H1 (cell line): ENCODE data around the gene FBXL16. TPM values are rescaled to one million over a fixed set of nuclear protein-coding genes. Genes with fewer than 3 reads are reported as not detected.

Experiments
- CTCF ChIA-PET: fragments of 300-600 bp; sonication (Branson Sonifier 250); formaldehyde crosslinking; loops from one replicate; lab custom pipeline; 2021; ENCODE audit not compliant: partially characterized antibody; lab: Charles Lee
- POLR2A ChIA-PET: fragments of 300-600 bp; sonication (Branson Sonifier 250); formaldehyde crosslinking; loops from one replicate; lab custom pipeline; 2021; ENCODE audit warnings: inconsistent platforms; ENCODE audit not compliant: partially characterized antibody; lab: Charles Lee
- DNase-seq, 2 experiments: peaks; one replicate each; pipeline versions ENCODE4 v3.0.0 to v3.0.0-alpha.2; 2010 to 2022; ENCODE audit warnings: low spot score in 2 of 2, low read depth in 1 of 2, mixed read lengths in 1 of 2
- FAIRE-seq: peaks from 2 replicates; lab custom pipeline; 2011; peaks lifted over from hg19 to GRCh38; lab: Jason Lieb, UNC
- H2AFZ ChIP-seq: 2 replicates; pipeline ENCODE4 v1.8.1; 2012; ENCODE audit warnings: low read length, inconsistent platforms
- H2AK5ac ChIP-seq: 2 replicates; pipeline ENCODE4 v1.6.1; 2013; ENCODE audit warnings: low read depth, low read length
- H2BK120ac ChIP-seq: replicated peaks from 2 replicates; pipeline ENCODE3; 2013; ENCODE audit warnings: low read depth, low read length, inconsistent platforms
- H2BK12ac ChIP-seq: 2 replicates; pipeline ENCODE4 v1.6.1; 2013; ENCODE audit warnings: low read depth, low read length
- H2BK15ac ChIP-seq: 2 replicates; pipeline ENCODE4 v1.6.1; 2013; ENCODE audit warnings: low read length
- H2BK20ac ChIP-seq: 2 replicates; pipeline ENCODE4 v1.6.1; 2013; ENCODE audit warnings: low read length
- H2BK5ac ChIP-seq: 2 replicates; pipeline ENCODE4 v1.6.1; 2013; ENCODE audit warnings: low read depth, low read length
- H3K14ac ChIP-seq: 2 replicates; pipeline ENCODE4 v1.6.1; 2013; ENCODE audit warnings: inconsistent platforms; ENCODE audit not compliant: insufficient read length
- H3K18ac ChIP-seq: 2 replicates; pipeline ENCODE4 v1.6.1; 2013; ENCODE audit warnings: low read length; ENCODE audit errors: extremely low read depth
- H3K23ac ChIP-seq: 2 replicates; pipeline ENCODE4 v1.6.1; 2013; ENCODE audit warnings: inconsistent platforms; ENCODE audit not compliant: insufficient read length
- H3K23me2 ChIP-seq: 2 replicates; pipeline ENCODE4 v1.6.1; 2013; ENCODE audit warnings: low read depth, low read length
- H3K27ac ChIP-seq: 2 replicates; pipeline ENCODE4 v1.6.1; 2011; ENCODE audit warnings: low read depth, low read length, inconsistent platforms
- H3K27me3 ChIP-seq, 4 experiments: replicated peaks in 1 of 4; 1 replicate in 1 of 4; 2 replicates in 3 of 4; pipeline versions ENCODE4 v1.6.1 to v1.8.1; 2011 to 2013; ENCODE audit warnings: low read length in 3 of 4, mild to moderate bottlenecking in 3 of 4, inconsistent platforms in 2 of 4, mixed read lengths in 2 of 4, moderate library complexity in 1 of 4; ENCODE audit not compliant: control insufficient read depth in 3 of 4, insufficient read depth in 3 of 4; ENCODE audit errors: extremely low read depth in 1 of 4
- H3K36me3 ChIP-seq, 4 experiments: 2 replicates each; pipeline versions ENCODE4 v1.6.1 to v1.8.1; 2011 to 2013; ENCODE audit warnings: mild to moderate bottlenecking in 4 of 4, low read length in 3 of 4, moderate library complexity in 2 of 4, control low read depth in 1 of 4, inconsistent platforms in 1 of 4; ENCODE audit not compliant: insufficient read depth in 4 of 4, control insufficient read depth in 2 of 4
- H3K4ac ChIP-seq: replicated peaks from 2 replicates; pipeline ENCODE3; 2013; ENCODE audit warnings: low read length, low read depth, mixed read lengths, inconsistent platforms; ENCODE audit not compliant: insufficient read length
- H3K4me1 ChIP-seq, 4 experiments: replicated peaks in 1 of 4; 1 replicate in 1 of 4; 2 replicates in 3 of 4; pipeline versions ENCODE4 v1.6.1 to v1.8.1; 2011 to 2013; ENCODE audit warnings: low read length in 3 of 4, inconsistent platforms in 2 of 4, mixed read lengths in 1 of 4; ENCODE audit not compliant: insufficient read depth in 4 of 4, control insufficient read depth in 3 of 4
- H3K4me2 ChIP-seq, 2 experiments: 2 replicates each; pipeline versions ENCODE4 v1.6.1 to v1.8.1; 2011 to 2013; ENCODE audit warnings: low read depth in 2 of 2, low read length in 2 of 2, control low read depth in 1 of 2, inconsistent platforms in 1 of 2, mild to moderate bottlenecking in 1 of 2; ENCODE audit not compliant: insufficient read depth in 1 of 2
- H3K4me3 ChIP-seq, 4 experiments: fragments of 200-600, 300-600 bp in 1 of 4; sonication (generic), shearing (Covaris generic), sonication (Bioruptor Twin) in 1 of 4; 2 replicates each; pipeline versions ENCODE4 v1.5.1 to v1.8.1; 2011 to 2016; ENCODE audit warnings: low read length in 4 of 4, low read depth in 3 of 4, control low read depth in 2 of 4, inconsistent platforms in 2 of 4, mild to moderate bottlenecking in 2 of 4, mixed read lengths in 1 of 4, moderate library complexity in 1 of 4; ENCODE audit not compliant: insufficient read depth in 2 of 4; ENCODE audit errors: extremely low read depth in 1 of 4
- H3K56ac ChIP-seq: replicated peaks from 2 replicates; pipeline ENCODE3; 2013; ENCODE audit warnings: low read depth, mild to moderate bottlenecking, mixed read lengths, low read length, inconsistent platforms; ENCODE audit not compliant: insufficient read length
- H3K79me1 ChIP-seq: 2 replicates; pipeline ENCODE4 v1.6.1; 2013; ENCODE audit warnings: low read depth, low read length, control low read depth
- H3K79me2 ChIP-seq, 2 experiments: 2 replicates each; pipeline versions ENCODE4 v1.6.1 to v1.8.1; 2012 to 2013; ENCODE audit warnings: low read length in 2 of 2, mild to moderate bottlenecking in 2 of 2, inconsistent platforms in 1 of 2; ENCODE audit not compliant: insufficient read depth in 2 of 2, control insufficient read depth in 1 of 2
- H3K9ac ChIP-seq, 4 experiments: replicated peaks in 1 of 4; 1 replicate in 1 of 4; 2 replicates in 3 of 4; pipeline versions ENCODE4 v1.6.1 to v1.8.1; 2011 to 2013; ENCODE audit warnings: low read depth in 3 of 4, low read length in 3 of 4, control low read depth in 2 of 4, mild to moderate bottlenecking in 2 of 4, moderate library complexity in 2 of 4, inconsistent platforms in 1 of 4; ENCODE audit errors: extremely low read depth in 1 of 4
- H3K9me3 ChIP-seq, 2 experiments: 2 replicates each; pipeline versions ENCODE4 v1.6.1 to v1.8.1; 2012 to 2013; ENCODE audit warnings: mild to moderate bottlenecking in 2 of 2, moderate library complexity in 2 of 2, control low read depth in 1 of 2, inconsistent platforms in 1 of 2, low read depth in 1 of 2, low read length in 1 of 2, mixed read lengths in 1 of 2; ENCODE audit not compliant: insufficient read depth in 2 of 2
- H4K20me1 ChIP-seq, 2 experiments: replicated peaks in 1 of 2; 2 replicates each; pipeline versions ENCODE3 to v1.8.1; 2011 to 2013; ENCODE audit warnings: inconsistent platforms in 2 of 2, low read length in 2 of 2, mild to moderate bottlenecking in 1 of 2; ENCODE audit not compliant: insufficient read depth in 2 of 2, control insufficient read depth in 1 of 2
- H4K5ac ChIP-seq: 2 replicates; pipeline ENCODE4 v1.6.1; 2013; ENCODE audit warnings: low read length, low read depth, mixed read lengths, inconsistent platforms; ENCODE audit not compliant: insufficient read length
- H4K8ac ChIP-seq: 2 replicates; pipeline ENCODE4 v1.8.0; 2013; ENCODE audit warnings: mild to moderate bottlenecking, moderate library complexity, low read length, inconsistent platforms; ENCODE audit not compliant: insufficient read depth; ENCODE audit errors: extremely low read depth
- H4K91ac ChIP-seq: replicated peaks from 2 replicates; pipeline ENCODE3; 2013; ENCODE audit warnings: low read length, mixed read lengths, inconsistent platforms; ENCODE audit not compliant: insufficient read length
- BACH1 ChIP-seq: IDR thresholded peaks from 2 replicates; pipeline ENCODE4 v1.6.1; 2012; ENCODE audit warnings: low read length, improper control_type of control experiment
- EZH2 ChIP-seq: fragments of 200-600 bp; sonication (generic); IDR thresholded peaks from 2 replicates; pipeline ENCODE4 v1.7.1; 2012; ENCODE audit warnings: low read depth, mild to moderate bottlenecking, moderate library complexity, low read length, inconsistent platforms; ENCODE audit not compliant: severe bottlenecking
- RFX5 ChIP-seq: IDR thresholded peaks from 2 replicates; pipeline ENCODE4 v1.6.1; 2011; ENCODE audit warnings: low read depth, low read length, improper control_type of control experiment, borderline replicate concordance
- SAP30 ChIP-seq: fragments of 300-600 bp; sonication (generic); IDR thresholded peaks from 2 replicates; pipeline ENCODE4 v1.7.1; 2012; ENCODE audit warnings: low read length, moderate library complexity, mild to moderate bottlenecking, inconsistent platforms; ENCODE audit not compliant: insufficient read depth, insufficient replicate concordance
- SIN3A ChIP-seq, 2 experiments: IDR thresholded peaks in 1 of 2; conservative IDR thresholded peaks in 1 of 2; 2 replicates each; pipeline ENCODE4 v1.6.1; 2011 to 2012; ENCODE audit warnings: low read length in 2 of 2, improper control_type of control experiment in 1 of 2, low read depth in 1 of 2, mild to moderate bottlenecking in 1 of 2
- SP2 ChIP-seq: IDR thresholded peaks from 2 replicates; pipeline ENCODE4 v1.6.1; 2012; ENCODE audit warnings: mild to moderate bottlenecking, low read length, inconsistent platforms
- SP4 ChIP-seq: IDR thresholded peaks from 2 replicates; pipeline ENCODE4 v1.6.1; 2012; ENCODE audit warnings: low read length, inconsistent platforms
- SRF ChIP-seq: IDR thresholded peaks from 2 replicates; pipeline ENCODE4 v1.6.1; 2011; ENCODE audit warnings: mild to moderate bottlenecking, low read depth, low read length, moderate library complexity
- TAF7 ChIP-seq: optimal IDR thresholded peaks from 2 replicates; pipeline ENCODE3; 2011; ENCODE audit warnings: low read depth, mild to moderate bottlenecking, inconsistent platforms, low read length, moderate library complexity, borderline replicate concordance
- TBP ChIP-seq: IDR thresholded peaks from 2 replicates; pipeline ENCODE4 v1.6.1; 2011; ENCODE audit warnings: low read depth, low read length, improper control_type of control experiment
- WGBS, 2 experiments: shearing (Covaris generic) in 1 of 2; methylation state at CpG; one replicate each; pipeline versions ENCODE4 v1.1.6 to v1.1.7; 2013 to 2015; ENCODE audit warnings: low lambda C conversion rate in 2 of 2, mixed read lengths in 2 of 2, inconsistent platforms in 1 of 2, low coverage in 1 of 2, missing lambda C conversion rate in 1 of 2; ENCODE audit not compliant: insufficient replicate concordance in 2 of 2, insufficient coverage in 1 of 2, insufficient read length in 1 of 2; ENCODE audit errors: extremely low coverage in 1 of 2, missing lambda C conversion rate in 1 of 2; 5-methylcytosine and 5-hydroxymethylcytosine counted together
- polyA plus RNA-seq, 7 experiments: library from polyadenylated mRNA; depleted of rRNA in 3 of 7; stranded (reverse) in 5 of 7; unstranded in 2 of 7; fragments of >200 nt in 5 of 7; fragments of 200-250 nt in 2 of 7; gene quantifications; 1 replicate in 5 of 7; 2 replicates in 1 of 7; 4 replicates in 1 of 7; pipeline versions ENCODE4 v1.2.1 to v1.2.3, GENCODE V29; 2011 to 2013; ENCODE audit warnings: missing spikeins in 2 of 7, mixed read lengths in 2 of 7
- total RNA-seq: library from RNA; stranded (reverse); fragmentation: NEBNext Ultra II Directional; extraction: Animal tissue kit (Norgen Biotek cat#: 25700); gene quantifications from 2 replicates; pipeline ENCODE4 v1.2.1, GENCODE V29; 2021
- TF ChIP-seq, protein P1 (sequence below): IDR thresholded peaks from 2 replicates; pipeline ENCODE4 v1.6.1; 2012; ENCODE audit warnings: inconsistent platforms

Gene FBXL16
- total and polyA plus RNA-seq, 2 of the 8 experiments (the other 6 are each of a cell fraction or from before 2014, with no cell fraction given): 12.5 to 12.8 TPM

DNA sequence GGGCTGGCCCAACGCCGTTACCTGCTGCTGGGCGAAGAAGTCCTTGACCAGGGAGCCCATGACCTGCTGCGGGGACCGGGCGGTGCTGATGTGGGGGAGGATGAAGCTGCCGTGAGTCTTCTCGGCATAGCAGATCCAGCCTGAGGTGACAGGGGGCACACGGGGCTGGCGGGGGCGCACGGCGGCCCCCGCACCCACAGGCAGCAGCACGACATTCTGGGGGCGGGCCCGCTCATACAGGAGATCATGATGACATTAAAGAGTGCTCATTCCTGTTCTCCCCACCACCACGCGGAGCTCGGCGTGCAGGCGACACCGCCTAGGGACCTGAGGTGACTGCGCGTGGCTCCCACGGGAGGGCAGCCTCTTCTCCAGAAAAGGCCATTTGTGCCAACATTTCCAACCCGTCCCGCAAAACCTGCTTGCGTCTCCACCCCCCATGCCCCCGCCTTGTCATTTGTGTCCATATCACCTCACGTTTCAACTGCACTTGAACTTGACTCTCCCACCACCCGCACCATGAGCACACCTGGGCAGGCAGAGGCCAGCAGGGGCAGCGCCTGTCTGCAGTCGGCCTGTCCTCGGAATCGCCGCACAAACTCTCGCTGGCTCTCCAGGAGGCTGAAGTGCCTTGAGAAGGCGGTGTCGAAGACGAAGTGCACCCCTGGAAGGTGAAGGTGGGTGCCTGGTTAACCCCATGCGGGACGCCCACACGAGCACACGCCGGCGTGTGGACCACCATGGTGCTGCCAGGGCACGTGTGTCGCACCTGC is 28.8 kb upstream of the FBXL16 start:
- no peak overlapping the region for H3K9ac ChIP-seq
- peaks cover 2 to 11% of the 10 kb centered on the region in 2 experiments for H4K20me1 ChIP-seq
- no peak overlapping the region for H4K5ac ChIP-seq
- CTCF ChIA-PET: interaction anchor here (0.7 to 35.8 kb wide), 7 partner anchors 10 to 50 kb away, joined by 3 to 977 read pairs (median 14); partner anchors contain the start of genes ANTKMT, CCDC78, CHTF18 and FBXL16
- no peak overlapping the region for H3K4me2 ChIP-seq
- H3K27me3 ChIP-seq: no peaks in the 10 kb centered on the region
- peak overlapping the region; percentile 25; the same call in 1 of the 2 replicates for H4K8ac ChIP-seq
- H3K14ac ChIP-seq: no peak overlapping the region
- H4K91ac ChIP-seq: no peak overlapping the region
- no peaks in the 10 kb centered on the region for H3K9me3 ChIP-seq
- peaks cover 0 to 3% (median 2%) of the 10 kb centered on the region in 4 experiments; a peak in 2 of 8 replicates for H3K36me3 ChIP-seq
- H2BK120ac ChIP-seq: no peak overlapping the region
- no peak overlapping the region for H2AFZ ChIP-seq
- no peak overlapping the region for H3K4ac ChIP-seq
- no peak overlapping the region for H2BK20ac ChIP-seq
- no peak overlapping the region for H3K4me3 ChIP-seq
- H3K79me2 ChIP-seq: no peaks in the 10 kb centered on the region
- H3K23me2 ChIP-seq: no peaks in the 10 kb centered on the region
- H3K18ac ChIP-seq: no peak overlapping the region
- H2BK12ac ChIP-seq: no peak overlapping the region
- H3K56ac ChIP-seq: no peak overlapping the region
- no peaks in the 10 kb centered on the region for H3K79me1 ChIP-seq
- WGBS, 2 experiments: 95% methylated on average over 39 of the region's 49 CpGs; no CpG with 5 or more reads in 1 of the 2 experiments
- H3K27ac ChIP-seq: no peak overlapping the region
- H2BK15ac ChIP-seq: no peak overlapping the region
- H3K4me1 ChIP-seq: peaks cover 0 to 2% (median 0%) of the 10 kb centered on the region in 4 experiments; a peak in 2 of 7 replicates
- POLR2A ChIA-PET: interaction anchor here (1.0 to 23.0 kb wide), 6 partner anchors 10 to 51 kb away, joined by 3 to 353 read pairs (median 5); partner anchors contain the start of genes ANTKMT, CCDC78, HAGHL and METRN
- no peak overlapping the region for H3K23ac ChIP-seq
- DNase-seq: no peak
- FAIRE-seq: no peak
- peak overlapping the region; percentile 60; the same call in 1 of the 2 replicates for H2BK5ac ChIP-seq
- no peak overlapping the region for H2AK5ac ChIP-seq
- TF ChIP-seq RFX5: no peak
- no peak for TF ChIP-seq SP4
- TF ChIP-seq, protein P1, sequence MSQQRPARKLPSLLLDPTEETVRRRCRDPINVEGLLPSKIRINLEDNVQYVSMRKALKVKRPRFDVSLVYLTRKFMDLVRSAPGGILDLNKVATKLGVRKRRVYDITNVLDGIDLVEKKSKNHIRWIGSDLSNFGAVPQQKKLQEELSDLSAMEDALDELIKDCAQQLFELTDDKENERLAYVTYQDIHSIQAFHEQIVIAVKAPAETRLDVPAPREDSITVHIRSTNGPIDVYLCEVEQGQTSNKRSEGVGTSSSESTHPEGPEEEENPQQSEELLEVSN: no peak
- TF ChIP-seq BACH1: no peak
- no peak for TF ChIP-seq SP2
- no peak for TF ChIP-seq TBP
- no peak for TF ChIP-seq EZH2
- no peak for TF ChIP-seq SIN3A (conservative IDR thresholded peaks at IDR 0.05 in 1 of 2, IDR thresholded peaks at IDR 0.05 in 1 of 2; ENCODE audit: low read depth in 1 of 2, low read length in 2 of 2)
- TF ChIP-seq SRF: no peak
- TF ChIP-seq TAF7: no peak
- TF ChIP-seq SAP30: no peak
